Choroid plexus epithelial cell (primary cell): ENCODE measurements around the gene RABGGTA.
A peak's percentile ranks its signal among the peaks of the same experiment; 100 is the strongest.

ENCODE experiments used
- DNase-seq: peaks from one replicate; pipeline ENCODE4 v3.0.0-alpha.2; 2010; ENCODE audit warnings: low read depth
- H3K4me3 ChIP-seq: 2 replicates; pipeline ENCODE4 v1.5.1; 2011; ENCODE audit warnings: low read depth, mild to moderate bottlenecking, control low read depth, low read length, moderate library complexity
- CTCF ChIP-seq: conservative IDR thresholded peaks from 2 replicates; pipeline ENCODE4 v1.5.1; 2011; ENCODE audit warnings: low read depth, mild to moderate bottlenecking, control low read depth, inconsistent platforms, low read length, moderate library complexity

Gene RABGGTA

GRCh38 chr14:24298892-24299254 lies 27.5 kb upstream of the RABGGTA start:
- DNase-seq, result peak; percentile 46
- H3K4me3 ChIP-seq, result peak overlapping the region; percentile 92
- no peak for TF ChIP-seq CTCF

- peak; percentile 58 for DNase-seq
- no peak overlapping the region for H3K4me3 ChIP-seq
- TF ChIP-seq CTCF, result peak; percentile 65
Measured at GRCh38 chr14:24297190-24297964, 26.0 kb upstream of the RABGGTA start.

GRCh38 chr14:24296341-24297157 lies 25.2 kb upstream of the RABGGTA start:
- no peak overlapping the region for H3K4me3 ChIP-seq
- peak; percentile 90 for TF ChIP-seq CTCF
- DNase-seq, result peak; percentile 95

GRCh38 chr14:24293525-24293924 lies 22.1 kb upstream of the RABGGTA start:
- TF ChIP-seq CTCF, result no peak
- H3K4me3 ChIP-seq, result no peak overlapping the region
- DNase-seq, result no peak

GRCh38 chr14:24292118-24292807 lies 20.9 kb upstream of the RABGGTA start:
- no peak for TF ChIP-seq CTCF
- H3K4me3 ChIP-seq, result no peak overlapping the region
- DNase-seq, result no peak

- DNase-seq, result no peak
- no peak overlapping the region for H3K4me3 ChIP-seq
- no peak for TF ChIP-seq CTCF
Measured at GRCh38 chr14:24291446-24292117, 20.2 kb upstream of the RABGGTA start.
